IMR-90 (cell line): ENCODE data around the gene GRID1. TPM values are rescaled to one million over a fixed set of nuclear protein-coding genes. Genes with fewer than 3 reads are reported as not detected.

Source experiments
- ATAC-seq: fragments of 200-7000 bp; cut with Tn5 transposase; 2 replicates; pipeline ENCODE4 v1.9.1; 2020; ENCODE audit warnings: low read depth, mild to moderate bottlenecking, moderate library complexity
- BruUV-seq: library from RNA; stranded (reverse); fragments of 400-500 nt; replicated peaks from 2 replicates; lab custom pipeline; 2021; lab: Mats Ljungman, UMichigan
- CTCF ChIA-PET: fragments of 300-600 bp; formaldehyde crosslinking; extraction: SDS; loops from one replicate; lab custom pipeline; 2021; ENCODE audit warnings: antibody characterized with exemption; lab: Yijun Ruan, JAX
- POLR2A ChIA-PET: fragments of 300-600 bp; sonication (Branson Sonifier 250); formaldehyde crosslinking; loops from one replicate; lab custom pipeline; 2022; ENCODE audit warnings: antibody characterized with exemption; ENCODE audit not compliant: unreplicated experiment; lab: Charles Lee
- DNase-seq: peaks from one replicate; pipeline ENCODE4 v3.0.0; 2013
- H2AFZ ChIP-seq: replicated peaks from 2 replicates; pipeline ENCODE3; 2013; ENCODE audit warnings: low read length, mild to moderate bottlenecking; ENCODE audit not compliant: poor library complexity
- H2AK5ac ChIP-seq: 2 replicates; pipeline ENCODE4 v1.6.1; 2013; ENCODE audit warnings: low read depth, low read length, inconsistent platforms
- H2AK9ac ChIP-seq: replicated peaks from 2 replicates; pipeline ENCODE3; 2013; ENCODE audit warnings: mild to moderate bottlenecking, low read depth, low read length, moderate library complexity; ENCODE audit not compliant: poor library complexity
- H2BK120ac ChIP-seq: 2 replicates; pipeline ENCODE4 v1.6.1; 2013; ENCODE audit warnings: low read depth, low read length, inconsistent platforms
- H2BK15ac ChIP-seq: 3 replicates; pipeline ENCODE4 v1.6.1; 2013; ENCODE audit warnings: low read depth, low read length, inconsistent platforms
- H2BK20ac ChIP-seq: 2 replicates; pipeline ENCODE4 v1.6.1; 2013; ENCODE audit warnings: low read depth, mild to moderate bottlenecking, inconsistent platforms, low read length, moderate library complexity
- H2BK5ac ChIP-seq: 2 replicates; pipeline ENCODE4 v1.6.1; 2013; ENCODE audit warnings: mild to moderate bottlenecking, low read depth, low read length, inconsistent platforms; ENCODE audit not compliant: poor library complexity, severe bottlenecking
- H3K14ac ChIP-seq: replicated peaks from 2 replicates; pipeline ENCODE4 v1.6.1; 2013; ENCODE audit warnings: low read depth, low read length, inconsistent platforms
- H3K18ac ChIP-seq: 2 replicates; pipeline ENCODE4 v1.6.1; 2013; ENCODE audit warnings: low read depth, low read length, control low read depth
- H3K23ac ChIP-seq: 2 replicates; pipeline ENCODE4 v1.6.1; 2013; ENCODE audit warnings: low read depth, low read length, inconsistent platforms
- H3K27ac ChIP-seq: 2 replicates; pipeline ENCODE4 v1.5.1; 2013; ENCODE audit warnings: mild to moderate bottlenecking, control low read depth, low read length; ENCODE audit not compliant: insufficient read depth
- H3K27me3 ChIP-seq: 2 replicates; pipeline ENCODE4 v1.6.1; 2013; ENCODE audit warnings: low read length; ENCODE audit not compliant: control insufficient read depth, insufficient read depth
- H3K36me3 ChIP-seq: 2 replicates; pipeline ENCODE4 v1.6.1; 2013; ENCODE audit warnings: low read length, mixed read lengths; ENCODE audit not compliant: control insufficient read depth, insufficient read depth
- H3K4ac ChIP-seq: 2 replicates; pipeline ENCODE4 v1.6.1; 2013; ENCODE audit warnings: low read depth, low read length, inconsistent platforms
- H3K4me1 ChIP-seq: 2 replicates; pipeline ENCODE4 v1.6.1; 2013; ENCODE audit warnings: low read length, mixed read lengths; ENCODE audit not compliant: control insufficient read depth, insufficient read depth
- H3K4me2 ChIP-seq: 2 replicates; pipeline ENCODE4 v1.6.1; 2013; ENCODE audit warnings: low read depth, mild to moderate bottlenecking, control low read depth, low read length, moderate library complexity
- H3K4me3 ChIP-seq: 2 replicates; pipeline ENCODE4 v1.5.1; 2013; ENCODE audit warnings: low read depth, mild to moderate bottlenecking, control low read depth, low read length, moderate library complexity; ENCODE audit not compliant: insufficient read depth
- H3K56ac ChIP-seq: 2 replicates; pipeline ENCODE4 v1.6.1; 2013; ENCODE audit warnings: low read length, inconsistent platforms; ENCODE audit not compliant: insufficient read depth; ENCODE audit errors: extremely low read depth
- H3K79me1 ChIP-seq, 2 experiments: 2 replicates each; pipeline ENCODE4 v1.6.1; 2013; ENCODE audit warnings: low read length in 2 of 2, inconsistent platforms in 1 of 2, low read depth in 1 of 2
- H3K9ac ChIP-seq: 2 replicates; pipeline ENCODE4 v1.6.1; 2013; ENCODE audit warnings: low read depth, low read length, control low read depth
- H3K9me1 ChIP-seq: 2 replicates; pipeline ENCODE4 v1.6.1; 2013; ENCODE audit warnings: low read length, inconsistent platforms; ENCODE audit not compliant: insufficient read depth
- H3K9me3 ChIP-seq: 2 replicates; pipeline ENCODE4 v1.6.1; 2013; ENCODE audit warnings: low read length; ENCODE audit not compliant: control insufficient read depth, insufficient read depth
- H4K20me1 ChIP-seq: 2 replicates; pipeline ENCODE4 v1.6.1; 2013; ENCODE audit warnings: low read length, inconsistent platforms; ENCODE audit not compliant: insufficient read depth
- H4K5ac ChIP-seq: 2 replicates; pipeline ENCODE4 v1.6.1; 2013; ENCODE audit warnings: mild to moderate bottlenecking, low read depth, low read length, control low read depth
- H4K8ac ChIP-seq, 2 experiments: 2 replicates each; pipeline ENCODE4 v1.6.1; 2013; ENCODE audit warnings: low read depth in 2 of 2, low read length in 2 of 2, control low read depth in 1 of 2, inconsistent platforms in 1 of 2
- H4K91ac ChIP-seq: 2 replicates; pipeline ENCODE4 v1.6.1; 2013; ENCODE audit warnings: low read depth, low read length, inconsistent platforms; ENCODE audit not compliant: insufficient read depth
- CHD1 ChIP-seq: IDR thresholded peaks from 2 replicates; pipeline ENCODE4 v1.6.1; 2012; ENCODE audit warnings: low read depth, low read length, improper control_type of control experiment
- MXI1 ChIP-seq: IDR thresholded peaks from 2 replicates; pipeline ENCODE4 v1.6.1; 2012; ENCODE audit warnings: low read depth, mild to moderate bottlenecking, low read length, moderate library complexity, borderline replicate concordance
- RCOR1 ChIP-seq: IDR thresholded peaks from 2 replicates; pipeline ENCODE4 v1.6.1; 2012; ENCODE audit warnings: mild to moderate bottlenecking, low read length, improper control_type of control experiment; ENCODE audit not compliant: insufficient replicate concordance
- WGBS, 2 experiments: methylation state at CpG; one replicate each; pipeline versions ENCODE4 v1.1.5 to v1.1.7; 2013; ENCODE audit warnings: missing lambda C conversion rate in 2 of 2; ENCODE audit not compliant: insufficient read length in 1 of 2; ENCODE audit errors: extremely low coverage in 2 of 2; 5-methylcytosine and 5-hydroxymethylcytosine counted together
- dilution Hi-C: fragments of 300-500 bp; cut with HindIII; formaldehyde crosslinking; loops from one replicate; pipeline ENCODE4 v1.14.3; 2018; ENCODE audit warnings: low sequenced_read_pairs; ENCODE audit not compliant: unreplicated experiment
- in situ Hi-C: fragments of 300-500 bp; cut with MboI; formaldehyde crosslinking; loops from 3 replicates; pipeline ENCODE4 v1.14.3; 2019; ENCODE audit warnings: low sequenced_read_pairs, inconsistent platforms, mixed read lengths
- intact Hi-C: fragments of 100-400 bp; cut with micrococcal nuclease; formaldehyde crosslinking; loops from 2 replicates; pipeline ENCODE4 v1.10.0; 2022
- polyA plus RNA-seq, 3 experiments: library from polyadenylated mRNA; depleted of rRNA; stranded (reverse); fragments of >200 nt; gene quantifications; 2 replicates each; pipeline ENCODE4 v1.2.3, GENCODE V29; 2012; ENCODE audit warnings: low replicate concordance in 1 of 3
- total RNA-seq: library from RNA; depleted of rRNA; stranded (reverse); fragments of >200 nt; gene quantifications from 2 replicates; pipeline ENCODE4 v1.2.3, GENCODE V29; 2012
- TF ChIP-seq, protein P1 (sequence below): fragments of 150-350 bp; IDR thresholded peaks from 2 replicates; pipeline ENCODE4 v1.6.1; 2016; ENCODE audit warnings: low read depth, mild to moderate bottlenecking, low read length, moderate library complexity, borderline replicate concordance

Gene GRID1
- total and polyA plus RNA-seq, 2 of the 4 experiments (the other 2 are of a cell fraction), result not detected

DNA sequence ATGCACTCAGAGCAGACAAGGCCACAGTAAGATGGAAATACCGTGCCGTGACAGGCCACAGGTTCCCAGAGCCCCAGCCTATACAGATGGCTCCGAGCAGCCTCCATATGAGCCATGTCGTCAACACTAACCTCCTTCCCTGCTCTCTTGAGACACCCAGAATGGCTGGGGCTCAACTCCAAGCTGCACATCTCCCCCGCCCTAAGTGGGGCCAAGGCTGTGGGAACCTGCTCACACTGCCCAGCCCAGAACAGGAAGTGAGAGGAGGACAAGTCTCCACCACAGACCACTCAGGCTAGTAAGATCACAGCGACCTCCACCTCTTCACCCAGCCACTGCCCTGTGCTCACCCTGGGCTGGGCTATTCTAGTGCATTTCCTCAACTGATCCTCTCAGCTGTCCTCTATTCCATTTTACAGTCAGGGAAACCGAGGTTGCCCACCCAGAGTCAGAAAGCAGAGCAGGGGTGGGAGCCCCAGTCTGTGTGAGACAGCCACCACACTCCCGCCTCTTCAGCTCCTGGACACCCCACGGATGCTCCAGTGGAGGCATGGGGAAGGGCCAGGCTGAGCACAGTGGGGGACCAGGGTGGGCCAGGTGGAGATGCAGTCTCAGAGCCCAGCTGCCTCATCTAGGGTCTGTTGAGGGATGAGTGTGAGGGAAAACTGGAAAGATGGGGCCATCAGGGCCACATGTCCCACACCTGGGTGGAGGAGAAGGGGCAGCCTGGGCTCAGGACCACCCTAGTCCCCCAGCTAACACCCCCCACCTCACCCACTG is 11.6 kb downstream of the GRID1 start:
- ChIA-PET POLR2A (no interaction called here), CTCF (no interaction called here)
- H2BK20ac ChIP-seq, result no peak overlapping the region
- H4K8ac ChIP-seq, result no peak overlapping the region
- dilution Hi-C loops, result no loop called here
- H3K27me3 ChIP-seq, result peaks cover 25% of the 10 kb centered on the region; the same call in 1 of the 2 replicates
- no peak overlapping the region for H3K23ac ChIP-seq
- H2BK15ac ChIP-seq, result no peak overlapping the region
- no peak overlapping the region for H3K4me2 ChIP-seq
- no peak overlapping the region for H2AFZ ChIP-seq
- no CpG with 5 or more reads among the region's 9 CpGs for WGBS, 2 experiments
- H3K36me3 ChIP-seq, result no peaks in the 10 kb centered on the region
- H2AK9ac ChIP-seq, result no peak overlapping the region
- no peak overlapping the region for H3K27ac ChIP-seq
- H3K9ac ChIP-seq, result no peak overlapping the region
- H4K20me1 ChIP-seq, result no peaks in the 10 kb centered on the region
- no peak overlapping the region for H3K56ac ChIP-seq
- no peaks in the 10 kb centered on the region for H3K9me1 ChIP-seq
- ATAC-seq (no peak), DNase-seq (no peak)
- no peak overlapping the region for H3K4ac ChIP-seq
- H3K9me3 ChIP-seq, result no peaks in the 10 kb centered on the region
- H3K14ac ChIP-seq, result no peak overlapping the region
- H3K4me3 ChIP-seq, result no peak overlapping the region
- H2BK120ac ChIP-seq, result no peak overlapping the region
- no peak overlapping the region for H2AK5ac ChIP-seq
- no peak overlapping the region for H3K18ac ChIP-seq
- intact Hi-C loops, result no loop called here
- TF ChIP-seq MXI1, result no peak
- no peak for TF ChIP-seq RCOR1
- TF ChIP-seq CHD1, result no peak
- TF ChIP-seq, protein P1, sequence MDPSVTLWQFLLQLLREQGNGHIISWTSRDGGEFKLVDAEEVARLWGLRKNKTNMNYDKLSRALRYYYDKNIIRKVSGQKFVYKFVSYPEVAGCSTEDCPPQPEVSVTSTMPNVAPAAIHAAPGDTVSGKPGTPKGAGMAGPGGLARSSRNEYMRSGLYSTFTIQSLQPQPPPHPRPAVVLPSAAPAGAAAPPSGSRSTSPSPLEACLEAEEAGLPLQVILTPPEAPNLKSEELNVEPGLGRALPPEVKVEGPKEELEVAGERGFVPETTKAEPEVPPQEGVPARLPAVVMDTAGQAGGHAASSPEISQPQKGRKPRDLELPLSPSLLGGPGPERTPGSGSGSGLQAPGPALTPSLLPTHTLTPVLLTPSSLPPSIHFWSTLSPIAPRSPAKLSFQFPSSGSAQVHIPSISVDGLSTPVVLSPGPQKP, result no peak
- H2BK5ac ChIP-seq, result no peak overlapping the region
- H3K79me1 ChIP-seq, result no peaks in the 10 kb centered on the region
- BruUV-seq, result no TSS peak
- in situ Hi-C loops, result no loop called here
- H4K5ac ChIP-seq, result no peak overlapping the region
- H4K91ac ChIP-seq, result no peak overlapping the region
- no peaks in the 10 kb centered on the region for H3K4me1 ChIP-seq
